Adrenal gland (tissue), 12 donors: ENCODE measurements around the gene CFAP97D2. TPM values are rescaled to one million over a fixed set of nuclear protein-coding genes. Genes with fewer than 3 reads are reported as not detected.

Source experiments
- DNase-seq, 7 donors: peaks; one replicate each; pipeline ENCODE4 v3.0.0-alpha.2; 2019 to 2020
- H3K27ac ChIP-seq, 5 donors: fragments of 200-600 bp; sonication (generic) in 4 of 5; 1 replicate in 3 of 5; 2 replicates in 2 of 5; pipeline versions ENCODE4 v1.5.1 to v1.8.0; 2016 to 2020; ENCODE audit warnings: mild to moderate bottlenecking in 1 of 5
- H3K27me3 ChIP-seq: fragments of 200-600 bp; 2 replicates; pipeline ENCODE4 v1.8.0; 2021
- H3K36me3 ChIP-seq, 2 donors: fragments of 200-600 bp; replicated peaks in 1 of 2; 1 replicate in 1 of 2; 2 replicates in 1 of 2; pipeline versions ENCODE4 v1.5.1 to v1.8.0; 2018 to 2022
- H3K4me1 ChIP-seq, 2 donors: fragments of 200-600 bp; replicated peaks in 1 of 2; 1 replicate in 1 of 2; 2 replicates in 1 of 2; pipeline versions ENCODE4 v1.5.1 to v1.8.0; 2018 to 2021
- H3K4me3 ChIP-seq, 4 donors: fragments of 200-600 bp; sonication (generic) in 3 of 4; one replicate each; pipeline ENCODE4 v1.5.1; 2016 to 2018
- H3K9me3 ChIP-seq, 3 donors: fragments of 200-600 bp; sonication (generic) in 1 of 3; replicated peaks in 1 of 3; 1 replicate in 2 of 3; 2 replicates in 1 of 3; pipeline versions ENCODE4 v1.5.1 to v1.8.0; 2016 to 2021
- POLR2A ChIP-seq, 2 donors: fragments of 450-650 bp; IDR thresholded peaks; one replicate each; pipeline ENCODE4 v1.6.1; 2017; ENCODE audit warnings: antibody characterized with exemption in 2 of 2, mild to moderate bottlenecking in 2 of 2, moderate library complexity in 1 of 2
- WGBS, 4 donors: extraction: QIAGEN DNeasy Blood & Tissue Kit in 2 of 4; methylation state at CpG; one replicate each; pipeline versions ENCODE4 v1.1.5 to v1.1.7; 2013 to 2017; 5-methylcytosine and 5-hydroxymethylcytosine counted together
- intact Hi-C, 2 donors: fragments of 100-400 bp; cut with DNase I; formaldehyde crosslinking; loops; one replicate each; pipeline versions ENCODE4 v1.14.1 to v1.15.0; 2022 to 2023
- polyA plus RNA-seq, 3 donors: library from polyadenylated mRNA; stranded (reverse); fragments of 200-250 nt in 2 of 3; fragments of 350-450 nt in 1 of 3; fragmentation: Illumina TruSeq in 1 of 3; extraction: RNeasy Lipid Tissue Mini Kit (QIAGEN cat#74804) in 1 of 3; gene quantifications; one replicate each; pipeline ENCODE4 v1.2.3, GENCODE V29; 2013 to 2014
- total RNA-seq, 9 donors: library from RNA; depleted of rRNA in 4 of 9; stranded (reverse); fragments of >200 nt in 4 of 9; fragments of 120-200 nt in 1 of 9; fragmentation: NEBNext Ultra II Directional in 1 of 9; extraction: Animal tissue kit (Norgen Biotek cat#: 25700) in 1 of 9; gene quantifications; one replicate each; pipeline versions ENCODE4 v1.1.0 to v1.2.4, GENCODE V29; 2013 to 2023
- TF ChIP-seq, protein P1 (sequence below), 6 experiments: fragments of 450-650 bp in 4 of 6; fragments of 200-600 bp in 2 of 6; sonication (generic) in 1 of 6; IDR thresholded peaks; 1 replicate in 5 of 6; 2 replicates in 1 of 6; pipeline versions ENCODE4 v1.5.1 to v1.8.0; 2016 to 2021; ENCODE audit warnings: antibody characterized with exemption in 6 of 6, mild to moderate bottlenecking in 2 of 6, moderate library complexity in 1 of 6
- donor health status: healthy with polysubstance abuse.
- donor health status: Bipolar disorder and iron deficiency.
- donor health status: DM: yes; HTN: yes; CAD: no.
- donor health status: DM: no; HTN: no; CAD: no.
- donor health status: DM: no; HTN: no; CAD: no.
- donor health status: DM: yes; HTN: yes; CAD: no.

The CFAP97D2 gene
- total and polyA plus RNA-seq, 12 donors, result not detected

DNA sequence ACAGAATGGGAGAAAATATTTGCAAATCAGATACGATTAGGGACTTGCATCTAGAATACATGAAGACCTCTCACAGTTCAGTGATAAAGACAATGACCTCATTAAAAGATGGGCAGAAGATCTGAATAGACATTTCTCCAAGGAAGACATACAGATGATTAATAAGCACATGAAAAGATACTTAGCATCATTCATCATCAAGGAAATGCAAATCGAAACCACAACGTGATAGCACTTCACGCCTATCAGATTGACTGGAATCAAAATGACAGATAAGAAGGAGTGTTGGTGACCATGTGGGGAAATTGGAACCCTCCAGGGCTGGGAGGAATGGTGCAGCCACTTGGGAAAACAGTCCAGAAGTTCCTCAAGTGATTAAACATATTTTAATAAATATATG, 25.8 kb downstream of the CFAP97D2 start:
- DNase-seq, result no peak
- 61 to 71% (median 68%) methylated on average over 4 of the region's 4 CpGs for WGBS, 4 donors
- Histone ChIP-seq H3K4me1 (no peaks in the 10 kb centered on the region), H3K9me3 (no peaks in the 10 kb centered on the region), H3K4me3 (no peak overlapping the region), H3K27me3 (peaks cover 12% of the 10 kb centered on the region), H3K36me3 (no peaks in the 10 kb centered on the region), H3K27ac (no peak overlapping the region)
- TF ChIP-seq, protein P1, sequence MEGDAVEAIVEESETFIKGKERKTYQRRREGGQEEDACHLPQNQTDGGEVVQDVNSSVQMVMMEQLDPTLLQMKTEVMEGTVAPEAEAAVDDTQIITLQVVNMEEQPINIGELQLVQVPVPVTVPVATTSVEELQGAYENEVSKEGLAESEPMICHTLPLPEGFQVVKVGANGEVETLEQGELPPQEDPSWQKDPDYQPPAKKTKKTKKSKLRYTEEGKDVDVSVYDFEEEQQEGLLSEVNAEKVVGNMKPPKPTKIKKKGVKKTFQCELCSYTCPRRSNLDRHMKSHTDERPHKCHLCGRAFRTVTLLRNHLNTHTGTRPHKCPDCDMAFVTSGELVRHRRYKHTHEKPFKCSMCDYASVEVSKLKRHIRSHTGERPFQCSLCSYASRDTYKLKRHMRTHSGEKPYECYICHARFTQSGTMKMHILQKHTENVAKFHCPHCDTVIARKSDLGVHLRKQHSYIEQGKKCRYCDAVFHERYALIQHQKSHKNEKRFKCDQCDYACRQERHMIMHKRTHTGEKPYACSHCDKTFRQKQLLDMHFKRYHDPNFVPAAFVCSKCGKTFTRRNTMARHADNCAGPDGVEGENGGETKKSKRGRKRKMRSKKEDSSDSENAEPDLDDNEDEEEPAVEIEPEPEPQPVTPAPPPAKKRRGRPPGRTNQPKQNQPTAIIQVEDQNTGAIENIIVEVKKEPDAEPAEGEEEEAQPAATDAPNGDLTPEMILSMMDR (IDR thresholded peaks at IDR 0.05), result no peak
- TF ChIP-seq POLR2A (IDR thresholded peaks at IDR 0.05), result no peak
- intact Hi-C loops, result no loop called here

GRCh38 chr13:114208134-114208533, 29.1 kb downstream of the CFAP97D2 start:
- WGBS, 4 donors, result 75 to 82% (median 78%) methylated on average over 6 of the region's 6 CpGs
- Histone ChIP-seq H3K27ac (no peak overlapping the region), H3K4me3 (no peak overlapping the region), H3K4me1 (no peaks in the 10 kb centered on the region), H3K36me3 (no peaks in the 10 kb centered on the region), H3K27me3 (no peaks in the 10 kb centered on the region), H3K9me3 (no peaks in the 10 kb centered on the region)
- no peak for TF ChIP-seq POLR2A (IDR thresholded peaks at IDR 0.05)
- TF ChIP-seq, protein P1 (IDR thresholded peaks at IDR 0.05), result no peak
- intact Hi-C loops, result no loop called here
- no peak for DNase-seq

DNA sequence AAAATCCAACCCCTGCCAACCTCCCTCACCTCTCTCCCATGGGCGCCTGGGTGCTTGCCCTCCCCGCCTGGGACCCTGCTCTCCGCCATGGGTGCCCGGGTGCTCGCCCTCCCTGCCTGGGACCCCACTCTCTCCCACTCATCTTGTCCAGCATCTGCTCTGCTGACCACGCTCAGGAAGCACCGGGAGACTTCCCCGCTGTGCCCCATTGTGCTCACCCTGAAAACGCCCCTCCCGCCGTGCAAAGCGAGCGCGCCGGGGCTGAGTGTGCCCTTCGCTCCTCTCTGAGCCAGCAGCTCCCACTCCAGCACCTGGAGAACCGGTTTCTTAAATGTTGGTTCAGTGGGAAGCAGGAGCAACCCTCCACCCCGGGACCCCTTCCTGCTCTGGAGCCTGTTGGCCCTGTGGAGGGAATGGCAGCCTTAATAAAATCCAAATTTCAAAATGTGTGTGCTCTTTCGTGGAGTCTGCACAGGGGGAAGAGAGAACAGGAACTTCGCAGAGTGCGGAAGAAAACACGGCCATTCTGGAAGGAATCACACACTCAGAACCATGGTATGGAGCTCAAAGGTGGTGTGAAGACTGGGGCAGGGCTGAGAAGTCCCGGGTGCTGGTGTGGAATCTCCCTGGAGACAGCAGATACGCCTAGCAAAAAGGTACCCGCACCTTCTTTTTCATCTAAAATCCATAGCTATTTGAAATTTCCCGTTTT, 32.5 kb downstream of the CFAP97D2 start:
- Histone ChIP-seq H3K27ac (no peak overlapping the region), H3K4me3 (no peak overlapping the region), H3K36me3 (no peaks in the 10 kb centered on the region), H3K27me3 (peaks cover 2% of the 10 kb centered on the region), H3K9me3 (no peaks in the 10 kb centered on the region), H3K4me1 (no peaks in the 10 kb centered on the region)
- no peak for DNase-seq
- intact Hi-C loops, result no loop called here
- no peak for TF ChIP-seq POLR2A (IDR thresholded peaks at IDR 0.05)
- TF ChIP-seq, protein P1 (IDR thresholded peaks at IDR 0.05), result no peak
- WGBS, 4 donors, result 64 to 77% (median 74%) methylated on average over 26 of the region's 26 CpGs

GRCh38 chr13:114212158-114212495, 33.1 kb downstream of the CFAP97D2 start:
- Histone ChIP-seq H3K27ac (no peak overlapping the region), H3K27me3 (peaks cover 2% of the 10 kb centered on the region), H3K9me3 (no peaks in the 10 kb centered on the region), H3K4me1 (no peaks in the 10 kb centered on the region), H3K4me3 (no peak overlapping the region), H3K36me3 (no peaks in the 10 kb centered on the region)
- intact Hi-C loops, result no loop called here
- TF ChIP-seq, protein P1 (IDR thresholded peaks at IDR 0.05), result no peak
- TF ChIP-seq POLR2A (IDR thresholded peaks at IDR 0.05), result no peak
- no peak for DNase-seq
- 66 to 80% (median 70%) methylated on average over 6 of the region's 6 CpGs for WGBS, 4 donors
